HEK293 (cell line): Measurements from ENCODE around the gene NFIC.

Source experiments
- CTCF ChIA-PET: fragments of 350-600 bp; formaldehyde crosslinking; extraction: SDS; loops from one replicate; lab custom pipeline; 2021; ENCODE audit warnings: antibody characterized with exemption; lab: Yijun Ruan, JAX
- POLR2A ChIA-PET: fragments of 300-600 bp; formaldehyde crosslinking; extraction: SDS; loops from one replicate; lab custom pipeline; 2020; ENCODE audit warnings: antibody characterized with exemption, inconsistent platforms; lab: Yijun Ruan, JAX
- H3K27ac ChIP-seq: fragments of 200-500 bp; sonication (Bioruptor generic); 2 replicates; pipeline ENCODE4 v1.5.1; 2014; ENCODE audit warnings: low read depth, low read length, control low read depth, inconsistent platforms; ENCODE audit errors: extremely low read depth
- H3K36me3 ChIP-seq, 2 experiments: fragments of 200-500 bp in 1 of 2; sonication (Bioruptor generic) in 1 of 2; 1 replicate in 1 of 2; 2 replicates in 1 of 2; pipeline ENCODE4 v1.5.1; 2014 to 2017; ENCODE audit warnings: inconsistent platforms in 2 of 2, low read length in 2 of 2; ENCODE audit not compliant: control insufficient read depth in 2 of 2, insufficient read depth in 1 of 2
- H3K4me1 ChIP-seq: fragments of 200-500 bp; sonication (Bioruptor generic); 2 replicates; pipeline ENCODE4 v1.5.1; 2014; ENCODE audit warnings: mild to moderate bottlenecking, low read length, inconsistent platforms; ENCODE audit not compliant: control insufficient read depth, insufficient read depth
- H3K4me3 ChIP-seq: 2 replicates; pipeline ENCODE4 v1.5.1; 2011; ENCODE audit warnings: low read depth, mild to moderate bottlenecking, control low read depth, low read length, moderate library complexity
- H3K9me3 ChIP-seq: fragments of 200-500 bp; sonication (Bioruptor generic); 2 replicates; pipeline ENCODE4 v1.5.1; 2014; ENCODE audit warnings: low read depth, low read length, inconsistent platforms; ENCODE audit not compliant: control insufficient read depth, insufficient read depth
- GLIS2 ChIP-seq: fragments of 450-650 bp; formaldehyde crosslinking; IDR thresholded peaks from 2 replicates; pipeline ENCODE4 v1.5.1; 2016; ENCODE audit warnings: missing biosample characterization, missing genetic modification characterization
- MEIS1 ChIP-seq: sonication (generic); formaldehyde crosslinking; IDR thresholded peaks from 2 replicates; pipeline ENCODE4 v1.8.1; 2022; ENCODE audit warnings: missing genetic modification reagents, mild to moderate bottlenecking, borderline replicate concordance
- ZNF10 ChIP-seq: fragments of 450-650 bp; formaldehyde crosslinking; IDR thresholded peaks from 2 replicates; pipeline ENCODE4 v1.5.1; 2017; ENCODE audit warnings: missing biosample characterization, missing genetic modification characterization
- ZNF133 ChIP-seq: fragments of 450-650 bp; formaldehyde crosslinking; IDR thresholded peaks from 2 replicates; pipeline ENCODE4 v1.5.1; 2016; ENCODE audit warnings: missing biosample characterization, missing genetic modification characterization
- ZNF23 ChIP-seq: fragments of 450-650 bp; formaldehyde crosslinking; IDR thresholded peaks from 2 replicates; pipeline ENCODE4 v1.5.1; 2016; ENCODE audit warnings: missing biosample characterization, missing genetic modification characterization, borderline replicate concordance
- ZNF341 ChIP-seq: fragments of 450-650 bp; formaldehyde crosslinking; IDR thresholded peaks from 2 replicates; pipeline ENCODE4; 2016; ENCODE audit warnings: low read depth, missing biosample characterization, missing genetic modification characterization
- ZNF366 ChIP-seq: fragments of 450-650 bp; formaldehyde crosslinking; conservative IDR thresholded peaks from 2 replicates; pipeline ENCODE4 v1.5.1; 2016; ENCODE audit warnings: missing biosample characterization, missing genetic modification characterization
- ZNF416 ChIP-seq: fragments of 450-650 bp; formaldehyde crosslinking; IDR thresholded peaks from 2 replicates; pipeline ENCODE4 v1.5.1; 2016; ENCODE audit warnings: missing biosample characterization, missing genetic modification characterization
- ZNF510 ChIP-seq: fragments of 450-650 bp; formaldehyde crosslinking; IDR thresholded peaks from 2 replicates; pipeline ENCODE4 v1.5.1; 2018; ENCODE audit warnings: mild to moderate bottlenecking, missing genetic modification characterization, missing biosample characterization; ENCODE audit not compliant: insufficient replicate concordance
- ZNF529 ChIP-seq: fragments of 450-650 bp; formaldehyde crosslinking; IDR thresholded peaks from 2 replicates; pipeline ENCODE4 v1.5.1; 2017; ENCODE audit warnings: missing genetic modification characterization, missing biosample characterization; ENCODE audit not compliant: insufficient replicate concordance
- ZNF654 ChIP-seq: fragments of 450-650 bp; formaldehyde crosslinking; IDR thresholded peaks from 2 replicates; pipeline ENCODE4 v1.5.1; 2016; ENCODE audit warnings: low read depth, missing biosample characterization, missing genetic modification characterization
- ZNF792 ChIP-seq: fragments of 450-650 bp; formaldehyde crosslinking; IDR thresholded peaks from 2 replicates; pipeline ENCODE4 v1.5.1; 2016; ENCODE audit warnings: missing biosample characterization, missing genetic modification characterization
- TF ChIP-seq, protein P1 (sequence below): fragments of 450-650 bp; formaldehyde crosslinking; IDR thresholded peaks from 2 replicates; pipeline ENCODE4 v1.5.1; 2017; ENCODE audit warnings: missing biosample characterization, missing genetic modification characterization
- TF ChIP-seq, protein P2 (sequence below): fragments of 450-650 bp; formaldehyde crosslinking; IDR thresholded peaks from 2 replicates; pipeline ENCODE4 v1.5.1; 2017; ENCODE audit warnings: missing biosample characterization, missing genetic modification characterization
- TF ChIP-seq, protein P3 (sequence below): fragments of 450-650 bp; formaldehyde crosslinking; IDR thresholded peaks from 2 replicates; pipeline ENCODE4 v1.5.1; 2016; ENCODE audit warnings: missing biosample characterization, missing genetic modification characterization

Gene NFIC

DNA sequence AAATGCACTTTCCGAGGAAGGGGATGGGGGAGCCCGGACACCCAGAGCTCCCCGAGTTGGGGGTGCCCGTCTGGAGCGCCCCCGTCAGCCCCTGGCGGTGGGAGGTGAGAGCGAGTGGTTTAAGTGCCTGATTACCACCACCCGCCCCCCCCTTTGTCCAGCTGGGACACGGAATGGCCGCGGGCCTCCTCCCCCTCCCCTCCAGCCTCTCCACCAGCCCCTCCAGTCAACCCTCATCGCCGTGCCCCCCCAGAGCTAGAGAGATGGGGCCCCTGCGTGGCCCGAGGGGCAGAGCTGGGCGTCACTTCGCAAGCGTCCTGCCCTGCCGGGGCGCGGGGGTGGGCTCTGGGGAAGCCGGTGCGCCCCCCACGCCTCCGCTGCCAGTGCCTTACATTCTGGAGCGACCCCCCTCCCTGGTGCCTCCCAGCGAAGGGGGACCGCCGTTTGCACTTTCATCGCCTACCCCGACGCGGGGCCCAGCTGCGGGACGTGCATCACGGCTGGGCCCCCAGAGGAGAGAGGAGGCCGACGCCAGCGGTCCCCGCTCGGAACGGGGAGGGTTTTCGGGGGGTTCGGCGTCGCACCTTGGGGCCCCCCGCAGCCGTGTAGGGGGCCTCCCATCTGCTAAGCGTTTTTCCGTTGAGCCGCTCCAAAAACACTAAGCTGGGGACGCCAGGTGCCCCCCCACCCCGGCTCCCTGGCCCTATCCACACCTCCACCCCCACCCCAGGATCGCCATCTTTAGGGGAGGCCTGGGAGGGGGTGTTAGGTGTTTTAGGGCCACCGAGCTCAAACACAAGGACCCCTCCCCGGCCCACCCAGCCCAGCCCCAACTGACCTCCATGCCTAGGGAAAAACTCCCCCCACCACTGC lies 97.6 kb downstream of the NFIC start:
- Histone ChIP-seq H3K9me3 (no peaks in the 10 kb centered on the region), H3K36me3 (peaks cover 0 to 3% of the 10 kb centered on the region in 2 experiments; a peak in 2 of 3 replicates), H3K4me1 (peaks cover 3% of the 10 kb centered on the region; the same call in 1 of the 2 replicates), H3K27ac (no peak overlapping the region), H3K4me3 (no peak overlapping the region)
- POLR2A ChIA-PET = interaction anchor here (0.6 kb wide), 1 partner anchor 77 kb away, joined by 5 read pairs; no protein-coding TSS in a partner anchor
- TF ChIP-seq ZNF366 (no peak), ZNF341 (tag by site-specific recombination) (peak; percentile 20; the same call in 1 of the 2 replicates), GLIS2 (tag by site-specific recombination) (0 out of 2 replicates have a peak, but pooled peaks have one; percentile 21), ZNF10 (tag by site-specific recombination) (no peak)
- CTCF ChIA-PET = interaction anchor here (0.5 to 1.6 kb wide), 3 partner anchors 33 to 388 kb away, joined by 3 to 4 read pairs (median 3); no protein-coding TSS in a partner anchor

DNA sequence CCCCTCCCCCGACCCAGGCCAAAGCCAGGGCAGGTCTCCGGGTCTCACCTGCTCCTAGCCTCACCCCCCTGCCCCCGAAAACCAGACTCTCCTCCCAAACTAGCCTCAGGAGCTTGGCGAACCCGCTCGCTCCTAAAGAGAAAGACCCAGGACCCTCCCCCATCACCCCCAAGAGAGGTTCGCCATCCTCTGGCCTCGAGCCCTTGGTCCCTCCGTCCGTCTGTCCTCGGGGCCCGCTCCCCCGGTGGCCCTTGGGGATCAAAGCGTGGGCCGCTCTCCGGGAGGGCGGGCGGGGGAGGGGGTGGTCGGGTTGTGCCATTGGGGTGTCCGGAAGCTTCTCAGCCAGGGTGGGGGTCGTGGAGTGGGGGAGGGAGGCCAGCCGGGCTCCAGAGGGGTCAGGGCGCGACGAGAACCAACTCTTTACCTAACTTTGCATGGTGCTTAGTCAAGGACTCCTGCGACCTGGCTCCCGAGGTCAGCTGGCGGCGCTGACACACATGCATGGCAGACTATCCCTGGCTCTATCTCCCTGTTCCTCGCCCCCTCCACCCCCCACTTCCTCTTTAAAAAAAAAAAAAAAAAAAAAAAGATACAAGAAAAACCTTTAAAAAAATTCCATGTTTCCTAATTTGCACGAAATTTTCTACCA lies 98.3 kb downstream of the NFIC start:
- Histone ChIP-seq H3K36me3 (peaks cover 0 to 3% of the 10 kb centered on the region in 2 experiments; a peak in 2 of 3 replicates), H3K4me1 (no peaks in the 10 kb centered on the region), H3K4me3 (no peak overlapping the region), H3K27ac (no peak overlapping the region), H3K9me3 (no peaks in the 10 kb centered on the region)
- POLR2A ChIA-PET = interaction anchor here (0.6 kb wide), 2 partner anchors 52 to 76 kb away, joined by 3 to 5 read pairs; no protein-coding TSS in a partner anchor
- CTCF ChIA-PET = interaction anchor here (0.5 to 1.6 kb wide), 5 partner anchors 20 to 389 kb away, joined by 3 to 4 read pairs (median 3); no protein-coding TSS in a partner anchor
- TF ChIP-seq ZNF654 (no peak), ZNF510 (tag by site-specific recombination) (no peak), ZNF23 (tag by site-specific recombination) (no peak), ZNF133 (tag by site-specific recombination) (no peak), ZNF792 (tag by site-specific recombination) (no peak)
- TF ChIP-seq, protein P1, sequence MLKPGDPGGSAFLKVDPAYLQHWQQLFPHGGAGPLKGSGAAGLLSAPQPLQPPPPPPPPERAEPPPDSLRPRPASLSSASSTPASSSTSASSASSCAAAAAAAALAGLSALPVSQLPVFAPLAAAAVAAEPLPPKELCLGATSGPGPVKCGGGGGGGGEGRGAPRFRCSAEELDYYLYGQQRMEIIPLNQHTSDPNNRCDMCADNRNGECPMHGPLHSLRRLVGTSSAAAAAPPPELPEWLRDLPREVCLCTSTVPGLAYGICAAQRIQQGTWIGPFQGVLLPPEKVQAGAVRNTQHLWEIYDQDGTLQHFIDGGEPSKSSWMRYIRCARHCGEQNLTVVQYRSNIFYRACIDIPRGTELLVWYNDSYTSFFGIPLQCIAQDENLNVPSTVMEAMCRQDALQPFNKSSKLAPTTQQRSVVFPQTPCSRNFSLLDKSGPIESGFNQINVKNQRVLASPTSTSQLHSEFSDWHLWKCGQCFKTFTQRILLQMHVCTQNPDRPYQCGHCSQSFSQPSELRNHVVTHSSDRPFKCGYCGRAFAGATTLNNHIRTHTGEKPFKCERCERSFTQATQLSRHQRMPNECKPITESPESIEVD = no peak
- TF ChIP-seq, protein P2, sequence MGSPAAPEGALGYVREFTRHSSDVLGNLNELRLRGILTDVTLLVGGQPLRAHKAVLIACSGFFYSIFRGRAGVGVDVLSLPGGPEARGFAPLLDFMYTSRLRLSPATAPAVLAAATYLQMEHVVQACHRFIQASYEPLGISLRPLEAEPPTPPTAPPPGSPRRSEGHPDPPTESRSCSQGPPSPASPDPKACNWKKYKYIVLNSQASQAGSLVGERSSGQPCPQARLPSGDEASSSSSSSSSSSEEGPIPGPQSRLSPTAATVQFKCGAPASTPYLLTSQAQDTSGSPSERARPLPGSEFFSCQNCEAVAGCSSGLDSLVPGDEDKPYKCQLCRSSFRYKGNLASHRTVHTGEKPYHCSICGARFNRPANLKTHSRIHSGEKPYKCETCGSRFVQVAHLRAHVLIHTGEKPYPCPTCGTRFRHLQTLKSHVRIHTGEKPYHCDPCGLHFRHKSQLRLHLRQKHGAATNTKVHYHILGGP (tag by site-specific recombination) = no peak

DNA sequence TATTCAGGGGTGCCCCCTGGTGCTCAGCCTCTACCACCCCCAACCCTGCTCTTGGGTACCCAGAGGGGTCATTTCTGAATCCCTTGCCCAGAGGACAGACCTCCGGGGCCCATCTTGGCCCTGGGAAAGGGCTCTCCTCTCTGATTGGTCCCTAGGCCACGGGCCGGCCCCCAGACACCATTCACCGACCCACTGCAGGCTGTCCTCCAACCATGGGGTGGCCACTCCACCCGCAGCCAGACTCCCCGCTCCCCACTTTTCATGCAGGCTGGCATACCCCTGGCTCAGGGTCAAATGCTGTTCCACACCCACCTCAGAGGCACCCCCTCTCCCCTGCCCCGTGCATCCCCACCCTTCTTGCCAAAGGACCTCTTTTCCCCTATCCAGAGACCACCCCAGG lies 99.2 kb downstream of the NFIC start:
- no peak overlapping the region for H3K27ac ChIP-seq
- no peaks in the 10 kb centered on the region for H3K4me1 ChIP-seq
- CTCF ChIA-PET = no interaction called here
- POLR2A ChIA-PET = no interaction called here
- H3K9me3 ChIP-seq = no peaks in the 10 kb centered on the region
- H3K36me3 ChIP-seq = no peaks in the 10 kb centered on the region; a peak in 1 of 3 replicates
- H3K4me3 ChIP-seq = no peak overlapping the region
- TF ChIP-seq, protein P3, sequence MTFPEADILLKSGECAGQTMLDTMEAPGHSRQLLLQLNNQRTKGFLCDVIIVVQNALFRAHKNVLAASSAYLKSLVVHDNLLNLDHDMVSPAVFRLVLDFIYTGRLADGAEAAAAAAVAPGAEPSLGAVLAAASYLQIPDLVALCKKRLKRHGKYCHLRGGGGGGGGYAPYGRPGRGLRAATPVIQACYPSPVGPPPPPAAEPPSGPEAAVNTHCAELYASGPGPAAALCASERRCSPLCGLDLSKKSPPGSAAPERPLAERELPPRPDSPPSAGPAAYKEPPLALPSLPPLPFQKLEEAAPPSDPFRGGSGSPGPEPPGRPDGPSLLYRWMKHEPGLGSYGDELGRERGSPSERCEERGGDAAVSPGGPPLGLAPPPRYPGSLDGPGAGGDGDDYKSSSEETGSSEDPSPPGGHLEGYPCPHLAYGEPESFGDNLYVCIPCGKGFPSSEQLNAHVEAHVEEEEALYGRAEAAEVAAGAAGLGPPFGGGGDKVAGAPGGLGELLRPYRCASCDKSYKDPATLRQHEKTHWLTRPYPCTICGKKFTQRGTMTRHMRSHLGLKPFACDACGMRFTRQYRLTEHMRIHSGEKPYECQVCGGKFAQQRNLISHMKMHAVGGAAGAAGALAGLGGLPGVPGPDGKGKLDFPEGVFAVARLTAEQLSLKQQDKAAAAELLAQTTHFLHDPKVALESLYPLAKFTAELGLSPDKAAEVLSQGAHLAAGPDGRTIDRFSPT = 0 out of 2 replicates have a peak, but pooled peaks have one; percentile 14
- TF ChIP-seq ZNF416 (tag by site-specific recombination) = no peak
- no peak for TF ChIP-seq MEIS1 (CRISPR knock-in tag)
- no peak for TF ChIP-seq ZNF529
